GM21360 (cell line): Measurements from ENCODE around the gene MSMO1.
A peak's percentile ranks its signal among the peaks of the same experiment; 100 is the strongest.
"Not testable (repeated sequence)": the region's sequence is repeated elsewhere in the genome, so short reads cannot be mapped to it uniquely, and the experiment has no call there.

Experiments used
- ATAC-seq: cut with Tn5 transposase; IDR thresholded peaks from one replicate; pipeline ENCODE4 v1.9.1; 2021; ENCODE audit warnings: mild to moderate bottlenecking, moderate library complexity; ENCODE audit not compliant: unreplicated experiment

MSMO1 gene

GRCh38 chr4:165324236-165324917 lies 3.1 kb upstream of the MSMO1 start:
- no peak for ATAC-seq

- no peak for ATAC-seq
These were observed 2.6 kb upstream of the MSMO1 start for GRCh38 chr4:165324918-165325304.

GRCh38 chr4:165325732-165326512 lies 1.5 kb upstream of the MSMO1 start:
- no peak for ATAC-seq

GRCh38 chr4:165326831-165327210 lies 648 bp upstream of the MSMO1 start:
- ATAC-seq = no peak

GRCh38 chr4:165328101-165328425 lies 594 bp downstream of the MSMO1 start:
- no peak for ATAC-seq

- ATAC-seq = no peak
These were observed 1.2 kb downstream of the MSMO1 start for GRCh38 chr4:165328708-165329107.

GRCh38 chr4:165330071-165330470 lies 2.6 kb downstream of the MSMO1 start:
- ATAC-seq = no peak

- ATAC-seq = no peak
These were observed 3.2 kb downstream of the MSMO1 start for GRCh38 chr4:165330666-165331065.

- ATAC-seq = no peak
These were observed 3.9 kb downstream of the MSMO1 start for GRCh38 chr4:165331359-165331758.

- no peak for ATAC-seq
These were observed 4.4 kb downstream of the MSMO1 start for GRCh38 chr4:165331823-165332222.

- no peak for ATAC-seq
These were observed 5.0 kb downstream of the MSMO1 start for GRCh38 chr4:165332502-165332901.

- ATAC-seq = no peak
These were observed 7.8 kb downstream of the MSMO1 start for GRCh38 chr4:165335163-165335703.

- ATAC-seq = no peak
These were observed 9.3 kb downstream of the MSMO1 start for GRCh38 chr4:165336743-165337142.

- ATAC-seq = not testable (repeated sequence)
These were observed 14.9 kb downstream of the MSMO1 start for GRCh38 chr4:165342340-165342739.

GRCh38 chr4:165343353-165344191 lies 16.1 kb downstream of the MSMO1 start:
- no peak for ATAC-seq

- no peak for ATAC-seq
These were observed 18.4 kb downstream of the MSMO1 start for GRCh38 chr4:165345666-165346417.

- ATAC-seq = no peak
These were observed 20.4 kb downstream of the MSMO1 start for GRCh38 chr4:165347647-165348569.

GRCh38 chr4:165351359-165352130 lies 24.1 kb downstream of the MSMO1 start:
- ATAC-seq = no peak

GRCh38 chr4:165355900-165356300 lies 28.4 kb downstream of the MSMO1 start:
- peak; percentile 81 for ATAC-seq
